Omental fat pad (tissue), 4 donors: ENCODE data around the gene VAV2. TPM values are rescaled to one million over a fixed set of nuclear protein-coding genes. Genes with fewer than 3 reads are reported as not detected.

ENCODE experiments used
- ATAC-seq: fragments of 150-250 bp; one replicate; pipeline ENCODE4 v1.9.1; 2016; ENCODE audit warnings: mild to moderate bottlenecking, moderate library complexity; ENCODE audit not compliant: low FRiP score
- DNase-seq: peaks from one replicate; pipeline ENCODE4 v3.0.0-alpha.2; 2019; ENCODE audit warnings: low spot score
- CTCF ChIP-seq, 3 donors: fragments of 450-650 bp; IDR thresholded peaks; one replicate each; pipeline ENCODE4 v1.5.1; 2016 to 2017; ENCODE audit warnings: antibody characterized with exemption in 3 of 3, mild to moderate bottlenecking in 3 of 3, moderate library complexity in 2 of 3
- total RNA-seq, 4 donors: library from RNA; depleted of rRNA; stranded (reverse); fragments of >200 nt; gene quantifications; one replicate each; pipeline ENCODE4 v1.1.0, GENCODE V29; 2016

Gene VAV2
- total RNA-seq, 4 donors from 2014 or later, result 4.0 to 10.9 (median 6.2) TPM

- no peak for DNase-seq
- ATAC-seq, result no peak
- TF ChIP-seq CTCF (IDR thresholded peaks at IDR 0.05), result no peak
These were observed 17.3 kb downstream of the VAV2 start for GRCh38 chr9:133974631-133975341.

GRCh38 chr9:133973791-133974630, 18.1 kb downstream of the VAV2 start:
- DNase-seq (no peak), ATAC-seq (no peak)
- TF ChIP-seq CTCF (IDR thresholded peaks at IDR 0.05), result no peak

- TF ChIP-seq CTCF (IDR thresholded peaks at IDR 0.05), result no peak
- no peak for ATAC-seq
- DNase-seq, result no peak
These were observed 18.9 kb downstream of the VAV2 start for GRCh38 chr9:133973111-133973790.

GRCh38 chr9:133971981-133972941, 19.9 kb downstream of the VAV2 start:
- DNase-seq, result no peak
- TF ChIP-seq CTCF (IDR thresholded peaks at IDR 0.05), result no peak
- no peak for ATAC-seq

- ATAC-seq, result no peak
- no peak for DNase-seq
- no peak for TF ChIP-seq CTCF (IDR thresholded peaks at IDR 0.05)
These were observed 20.8 kb downstream of the VAV2 start for GRCh38 chr9:133971121-133971951.
